Neural progenitor cell (in vitro differentiated cells): ENCODE data around the gene SEC62. TPM values are rescaled to one million over a fixed set of nuclear protein-coding genes. Genes with fewer than 3 reads are reported as not detected.

Source experiments
- DNase-seq: peaks from one replicate; pipeline ENCODE4 v3.0.0-alpha.2; 2016; ENCODE audit warnings: low spot score
- H2AFZ ChIP-seq: fragments of 200-600 bp; sonication (generic); replicated peaks from 2 replicates; pipeline ENCODE4 v1.6.1; 2016; ENCODE audit warnings: antibody characterized with exemption
- H3F3A ChIP-seq: fragments of 200-600 bp; sonication (generic); 2 replicates; pipeline ENCODE4 v1.6.1; 2016; ENCODE audit warnings: antibody characterized with exemption, low read depth
- H3K27ac ChIP-seq: fragments of 200-600 bp; sonication (generic); 2 replicates; pipeline ENCODE4 v1.5.1; 2016; ENCODE audit warnings: mild to moderate bottlenecking
- H3K27me3 ChIP-seq: fragments of 200-600 bp; sonication (generic); 2 replicates; pipeline ENCODE4 v1.6.1; 2016; ENCODE audit warnings: mild to moderate bottlenecking, moderate library complexity
- H3K36me3 ChIP-seq: fragments of 200-600 bp; sonication (generic); 2 replicates; pipeline ENCODE4 v1.5.1; 2016
- H3K4me1 ChIP-seq: fragments of 200-600 bp; sonication (generic); 2 replicates; pipeline ENCODE4 v1.6.1; 2016; ENCODE audit warnings: mixed run types
- H3K4me2 ChIP-seq: fragments of 200-600 bp; sonication (generic); 2 replicates; pipeline ENCODE4 v1.6.1; 2016
- H3K4me3 ChIP-seq: fragments of 200-600 bp; sonication (generic); 2 replicates; pipeline ENCODE4 v1.5.1; 2016
- H3K79me2 ChIP-seq: fragments of 200-600 bp; sonication (generic); 2 replicates; pipeline ENCODE4 v1.6.1; 2016; ENCODE audit warnings: low read depth
- H3K9ac ChIP-seq: fragments of 200-600 bp; sonication (generic); 2 replicates; pipeline ENCODE4 v1.6.1; 2016
- H3K9me3 ChIP-seq: fragments of 200-600 bp; sonication (generic); 2 replicates; pipeline ENCODE4 v1.5.1; 2016; ENCODE audit warnings: low read depth
- H4K20me1 ChIP-seq: fragments of 200-600 bp; sonication (generic); 2 replicates; pipeline ENCODE4 v1.6.1; 2016; ENCODE audit warnings: low read depth
- H3K27ac Mint-ChIP-seq: 3 replicates; pipeline ENCODE4 v1.8.0; 2021; ENCODE audit warnings: mixed read lengths
- H3K27me3 Mint-ChIP-seq: 2 replicates; pipeline ENCODE4 v1.8.0; 2022; ENCODE audit warnings: low read depth, mild to moderate bottlenecking, inconsistent platforms, moderate library complexity, mixed read lengths; ENCODE audit not compliant: insufficient read depth
- H3K36me3 Mint-ChIP-seq: 3 replicates; pipeline ENCODE4 v1.8.0; 2021; ENCODE audit warnings: mixed read lengths
- H3K4me1 Mint-ChIP-seq: 3 replicates; pipeline ENCODE4 v1.8.0; 2021; ENCODE audit warnings: mixed read lengths
- H3K4me3 Mint-ChIP-seq: 3 replicates; pipeline ENCODE4 v1.8.0; 2021; ENCODE audit warnings: mild to moderate bottlenecking, moderate library complexity, mixed read lengths
- H3K9me3 Mint-ChIP-seq: 3 replicates; pipeline ENCODE4 v1.8.0; 2020; ENCODE audit warnings: mixed read lengths
- CTCF ChIP-seq: fragments of 200-600 bp; sonication (generic); IDR thresholded peaks from 2 replicates; pipeline ENCODE4 v1.5.1; 2017; ENCODE audit warnings: antibody characterized with exemption, mild to moderate bottlenecking
- EZH2 ChIP-seq: fragments of 200-600 bp; sonication (generic); IDR thresholded peaks from 2 replicates; pipeline ENCODE4 v1.6.1; 2017; ENCODE audit warnings: antibody characterized with exemption, mild to moderate bottlenecking, moderate library complexity
- EZH2phosphoT487 ChIP-seq: fragments of 200-600 bp; sonication (generic); IDR thresholded peaks from 2 replicates; pipeline ENCODE4 v1.6.1; 2017; ENCODE audit warnings: antibody characterized with exemption
- total RNA-seq: library from RNA; depleted of rRNA; stranded (reverse); fragments of >200 nt; gene quantifications from 2 replicates; pipeline ENCODE4 v1.2.3, GENCODE V29; 2015; ENCODE audit warnings: low replicate concordance

The SEC62 gene
- total RNA-seq, 1 donor from 2014 or later, result 34.8 TPM

- no peaks in the 10 kb centered on the region for H3K9me3 Mint-ChIP-seq
- no peak for DNase-seq
These were observed 17.7 kb downstream of the SEC62 start for GRCh38 chr3:169984292-169984691.

GRCh38 chr3:169990431-169990830 is 23.8 kb downstream of the SEC62 start:
- H2AFZ ChIP-seq, result no peak overlapping the region
- Mint-ChIP-seq H3K36me3 (peaks cover 19% of the 10 kb centered on the region), H3K9me3 (no peaks in the 10 kb centered on the region), H3K4me3 (no peak overlapping the region), H3K4me1 (no peaks in the 10 kb centered on the region), H3K27ac (no peak overlapping the region), H3K27me3 (no peaks in the 10 kb centered on the region)
- H3K79me2 ChIP-seq, result no peaks in the 10 kb centered on the region
- H3K4me2 ChIP-seq, result no peak overlapping the region
- H3K36me3 ChIP-seq, result peaks cover 46% of the 10 kb centered on the region
- no peaks in the 10 kb centered on the region for H3K9me3 ChIP-seq
- no peak overlapping the region for H3K27ac ChIP-seq
- H3K27me3 ChIP-seq, result no peaks in the 10 kb centered on the region
- H3K9ac ChIP-seq, result no peak overlapping the region
- TF ChIP-seq EZH2, result no peak
- no peak for TF ChIP-seq EZH2phosphoT487
- TF ChIP-seq CTCF, result no peak
- H3K4me3 ChIP-seq, result no peak overlapping the region
- no peaks in the 10 kb centered on the region for H3F3A ChIP-seq
- peaks cover 3% of the 10 kb centered on the region for H4K20me1 ChIP-seq
- DNase-seq, result no peak
- H3K4me1 ChIP-seq, result no peaks in the 10 kb centered on the region

More at GRCh38 chr3:169984292-169984691, 17.7 kb downstream of the SEC62 start:
- H3K4me3 Mint-ChIP-seq, result no peak overlapping the region
- no peaks in the 10 kb centered on the region for H3K27me3 Mint-ChIP-seq
- Histone ChIP-seq H3K36me3 (peaks cover 59% of the 10 kb centered on the region), H3K9ac (no peak overlapping the region), H3K4me2 (no peak overlapping the region), H2AFZ (no peak overlapping the region), H4K20me1 (no peaks in the 10 kb centered on the region), H3K27me3 (no peaks in the 10 kb centered on the region), H3F3A (no peaks in the 10 kb centered on the region), H3K4me3 (no peak overlapping the region), H3K9me3 (no peaks in the 10 kb centered on the region), H3K4me1 (no peaks in the 10 kb centered on the region), H3K79me2 (no peaks in the 10 kb centered on the region), H3K27ac (no peak overlapping the region)
- H3K4me1 Mint-ChIP-seq, result no peaks in the 10 kb centered on the region
- no peak overlapping the region for H3K27ac Mint-ChIP-seq
- peaks cover 30% of the 10 kb centered on the region for H3K36me3 Mint-ChIP-seq
- no peak for TF ChIP-seq CTCF
- no peak for TF ChIP-seq EZH2
- no peak for TF ChIP-seq EZH2phosphoT487

GRCh38 chr3:169992156-169992555 is 25.5 kb downstream of the SEC62 start:
- Histone ChIP-seq H3K9me3 (no peaks in the 10 kb centered on the region), H3K4me2 (no peak overlapping the region), H3K27ac (no peak overlapping the region), H3K27me3 (no peaks in the 10 kb centered on the region), H3K79me2 (no peaks in the 10 kb centered on the region), H3K4me1 (no peaks in the 10 kb centered on the region), H2AFZ (no peak overlapping the region), H3K4me3 (no peak overlapping the region), H4K20me1 (peaks cover 3% of the 10 kb centered on the region), H3K36me3 (peaks cover 36% of the 10 kb centered on the region), H3K9ac (no peak overlapping the region), H3F3A (no peaks in the 10 kb centered on the region)
- DNase-seq, result no peak
- Mint-ChIP-seq H3K27ac (no peak overlapping the region), H3K36me3 (peaks cover 13% of the 10 kb centered on the region), H3K27me3 (no peaks in the 10 kb centered on the region), H3K4me3 (no peak overlapping the region), H3K4me1 (no peaks in the 10 kb centered on the region), H3K9me3 (no peaks in the 10 kb centered on the region)
- TF ChIP-seq EZH2, result no peak
- TF ChIP-seq EZH2phosphoT487, result no peak

- TF ChIP-seq CTCF (no peak), EZH2 (no peak), EZH2phosphoT487 (no peak)
- Mint-ChIP-seq H3K9me3 (no peaks in the 10 kb centered on the region), H3K27me3 (no peaks in the 10 kb centered on the region), H3K4me1 (no peaks in the 10 kb centered on the region), H3K4me3 (no peak overlapping the region), H3K36me3 (peaks cover 13% of the 10 kb centered on the region), H3K27ac (no peak overlapping the region)
- no peaks in the 10 kb centered on the region for H3K4me1 ChIP-seq
- H3K79me2 ChIP-seq, result no peaks in the 10 kb centered on the region
- no peak overlapping the region for H3K4me3 ChIP-seq
- H3F3A ChIP-seq, result no peaks in the 10 kb centered on the region
- no peak overlapping the region for H3K9ac ChIP-seq
- H3K27ac ChIP-seq, result no peak overlapping the region
- no peak for DNase-seq
- no peaks in the 10 kb centered on the region for H3K27me3 ChIP-seq
- no peak overlapping the region for H2AFZ ChIP-seq
- no peaks in the 10 kb centered on the region for H3K9me3 ChIP-seq
- H3K36me3 ChIP-seq, result peaks cover 36% of the 10 kb centered on the region
- peaks cover 3% of the 10 kb centered on the region for H4K20me1 ChIP-seq
- H3K4me2 ChIP-seq, result no peak overlapping the region
These were observed 26.2 kb downstream of the SEC62 start for GRCh38 chr3:169992781-169993180.
